HG02759 (cell line): Measurements from ENCODE around the gene ZBP1.
"Not testable (repeated sequence)": the region's sequence is repeated elsewhere in the genome, so short reads cannot be mapped to it uniquely, and the experiment has no call there.

Source experiments
- ATAC-seq: cut with Tn5 transposase; IDR thresholded peaks from one replicate; pipeline ENCODE4 v1.9.1; 2021; ENCODE audit warnings: mild to moderate bottlenecking, moderate library complexity; ENCODE audit not compliant: unreplicated experiment

Gene ZBP1

GRCh38 chr20:57647933-57648785 is 27.9 kb upstream of the ZBP1 start:
- no peak for ATAC-seq

DNA sequence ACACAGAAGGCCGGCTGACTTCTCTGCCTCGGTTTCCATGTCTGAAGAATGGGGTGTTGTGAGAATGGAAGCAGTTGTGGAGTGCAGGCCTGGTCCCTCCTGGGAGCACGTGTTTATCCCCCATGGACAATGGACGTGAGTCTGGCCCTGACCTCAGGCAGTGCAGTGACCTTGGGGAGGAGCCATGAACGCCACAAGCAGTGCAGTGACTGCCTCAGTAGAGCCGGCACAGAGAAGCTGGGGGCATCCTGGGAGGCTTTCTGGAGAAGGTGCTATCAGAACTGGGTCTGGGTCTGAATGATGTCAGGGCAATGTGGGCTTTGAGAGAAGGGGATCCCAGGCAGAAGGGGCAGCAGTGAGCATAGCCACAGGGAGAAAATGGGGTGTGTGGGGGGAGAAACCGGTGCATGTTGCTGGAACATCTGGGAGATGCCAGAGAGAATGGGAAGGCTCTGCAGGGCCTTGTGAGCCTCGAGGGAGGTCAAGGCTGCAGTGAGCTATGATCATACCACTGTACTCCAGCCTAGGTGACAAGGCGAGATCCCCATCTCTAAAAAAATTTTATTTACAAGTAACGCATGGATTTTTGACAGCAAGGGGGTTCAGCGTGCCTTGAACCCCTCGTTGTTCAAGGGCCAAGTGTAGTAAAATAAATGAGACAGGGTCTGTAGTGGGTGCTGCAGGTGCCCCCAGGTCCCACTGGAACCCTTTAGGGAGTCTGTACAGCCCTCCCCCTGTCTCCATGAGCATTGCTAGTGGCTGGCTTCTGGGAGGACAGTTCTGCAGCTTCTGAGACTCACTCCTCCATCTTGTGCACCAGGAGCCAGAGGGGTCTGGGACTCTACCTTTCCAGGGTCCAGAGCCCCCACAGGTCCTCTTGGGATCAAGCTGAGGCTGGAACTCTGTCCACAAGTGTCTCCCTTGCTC is 27.0 kb upstream of the ZBP1 start:
- no peak for ATAC-seq

DNA sequence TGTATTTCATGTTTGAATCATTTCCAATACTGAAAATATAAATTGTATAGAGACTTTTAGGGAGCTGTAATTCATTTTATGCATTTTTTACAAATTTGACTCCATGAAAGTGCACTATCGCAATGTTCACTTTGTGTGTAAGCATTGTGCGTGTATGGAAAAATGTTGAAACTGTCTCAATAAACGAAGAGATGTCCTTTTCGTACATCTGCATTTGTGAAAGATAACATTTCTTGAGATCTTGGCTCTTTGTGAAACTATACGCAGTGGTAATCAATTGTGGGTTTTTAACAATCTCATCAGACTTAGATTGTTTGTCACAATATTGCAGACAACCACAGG is 18.6 kb upstream of the ZBP1 start:
- no peak for ATAC-seq

- no peak for ATAC-seq
Observed at GRCh38 chr20:57638173-57638894, 18.1 kb upstream of the ZBP1 start.

GRCh38 chr20:57633945-57634491 is 13.8 kb upstream of the ZBP1 start:
- no peak for ATAC-seq

- no peak for ATAC-seq
Observed at GRCh38 chr20:57632286-57632685, 12.1 kb upstream of the ZBP1 start.

GRCh38 chr20:57630061-57630460 is 9.8 kb upstream of the ZBP1 start:
- ATAC-seq, result no peak

- ATAC-seq, result not testable (repeated sequence)
Observed at GRCh38 chr20:57629491-57629901, 9.3 kb upstream of the ZBP1 start.

DNA sequence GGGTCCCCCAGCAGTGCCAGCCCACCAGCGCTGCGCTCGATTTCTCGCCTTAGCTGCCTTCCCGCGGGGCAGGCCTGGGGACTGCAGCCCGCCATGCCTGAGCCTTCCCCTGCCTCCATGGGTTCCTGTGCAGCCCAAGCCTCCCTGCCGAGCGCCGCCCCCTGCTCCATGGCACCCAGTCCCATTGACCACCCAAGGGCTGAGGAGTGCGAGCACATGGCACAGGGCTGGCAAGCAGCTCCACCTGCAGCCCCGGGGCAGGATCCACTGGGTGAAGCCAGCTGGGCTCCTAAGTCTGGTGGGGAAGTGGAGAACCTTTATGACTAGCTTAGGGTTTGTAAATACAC is 8.7 kb upstream of the ZBP1 start:
- ATAC-seq, result not testable (repeated sequence)

GRCh38 chr20:57628047-57628961 is 8.1 kb upstream of the ZBP1 start:
- ATAC-seq, result no peak

DNA sequence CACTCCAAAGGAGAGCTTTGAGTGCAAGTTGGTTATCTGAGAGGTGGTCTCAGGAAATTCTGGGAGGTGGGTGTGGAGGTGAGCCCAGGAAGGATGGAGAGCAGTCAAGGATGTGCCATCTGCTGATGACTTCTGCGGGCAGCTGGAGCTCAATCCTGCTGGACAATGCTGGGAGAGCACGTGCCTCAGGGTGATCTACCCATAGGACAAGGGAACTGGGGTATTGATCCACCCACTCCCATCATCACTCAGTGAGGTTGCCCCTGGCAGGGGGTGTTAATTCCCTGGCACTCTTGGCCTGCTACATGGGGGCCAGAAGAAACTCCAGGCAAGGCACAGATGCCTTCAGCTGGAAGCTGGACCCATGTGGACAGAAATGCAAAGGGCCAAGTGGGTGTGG is 7.1 kb upstream of the ZBP1 start:
- ATAC-seq, result no peak

DNA sequence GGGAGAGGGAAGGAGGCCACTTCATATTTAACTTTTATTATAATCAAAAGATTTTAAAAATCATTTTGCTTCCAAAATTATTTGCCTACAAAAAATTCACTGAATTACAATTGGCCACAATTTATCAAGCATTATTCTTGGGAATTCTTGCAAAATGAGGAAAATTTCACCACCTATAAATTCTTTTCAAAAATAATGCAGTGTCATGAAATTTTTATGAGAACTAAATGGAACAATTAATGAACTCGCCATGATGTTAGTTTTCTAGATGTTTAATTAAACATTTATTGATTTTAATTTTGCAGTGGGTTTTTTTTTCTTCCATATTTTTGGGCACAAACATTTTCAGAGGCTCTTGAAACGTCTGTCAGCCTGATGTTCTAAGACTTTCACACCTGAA is 5.8 kb upstream of the ZBP1 start:
- ATAC-seq, result no peak

GRCh38 chr20:57625181-57625958 is 5.1 kb upstream of the ZBP1 start:
- ATAC-seq, result no peak

DNA sequence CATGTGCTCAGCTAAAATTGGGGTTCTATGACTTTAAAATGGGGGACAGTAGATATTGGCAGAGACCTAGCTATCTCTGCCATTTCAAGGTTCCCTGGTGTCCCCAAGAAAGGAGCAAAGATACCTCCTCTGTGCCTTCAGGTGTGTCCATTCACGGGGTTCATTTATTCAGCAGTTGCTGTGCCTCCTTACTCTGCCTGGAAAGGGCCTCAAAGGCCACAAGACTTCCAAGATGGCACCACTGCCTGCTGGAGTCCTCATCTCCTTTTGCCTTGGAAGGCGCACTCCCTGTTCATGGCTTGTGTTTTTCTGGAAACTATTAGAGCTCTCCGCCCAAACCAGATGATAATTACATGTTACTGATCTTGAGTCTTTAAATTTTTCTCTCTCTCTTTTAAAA is 3.9 kb upstream of the ZBP1 start:
- ATAC-seq, result no peak

- no peak for ATAC-seq
Observed at GRCh38 chr20:57622579-57623381, 2.6 kb upstream of the ZBP1 start.

GRCh38 chr20:57622201-57622570 is 2.0 kb upstream of the ZBP1 start:
- ATAC-seq, result no peak

GRCh38 chr20:57621421-57622200 is 1.4 kb upstream of the ZBP1 start:
- ATAC-seq, result no peak

DNA sequence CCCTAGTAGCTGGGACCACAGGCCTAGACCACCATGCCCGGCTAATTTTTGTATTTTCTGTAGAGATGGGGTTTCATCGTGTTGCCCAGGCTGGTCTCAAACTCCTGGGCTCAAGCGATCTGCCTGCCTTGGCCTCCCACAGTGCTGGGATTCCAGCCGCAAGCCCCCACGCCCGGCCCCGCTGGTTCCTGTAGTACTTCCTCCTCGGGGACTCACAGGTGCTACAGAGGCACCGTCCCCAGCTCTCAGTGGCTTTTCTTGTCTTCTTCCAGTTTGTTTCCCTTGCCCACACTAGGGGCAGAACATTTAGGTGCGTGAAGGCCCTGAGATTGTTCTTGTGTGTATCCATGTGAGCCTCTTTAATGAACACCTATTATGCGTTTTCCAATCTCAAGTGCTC is 773 bp upstream of the ZBP1 start:
- no peak for ATAC-seq
